Effector CD8-positive, alpha-beta T cell (primary cell): ENCODE data around the gene ZW10.

Experiments
- DNase-seq: peaks from one replicate; lab custom pipeline; 2025; lab: John Stamatoyannopoulos, UW

The ZW10 gene

GRCh38 chr11:113698515-113698914, 75.0 kb downstream of the ZW10 start:
- DNase-seq, result no peak

- no peak for DNase-seq
Observed at GRCh38 chr11:113697756-113698407, 75.6 kb downstream of the ZW10 start.

GRCh38 chr11:113697111-113697510, 76.4 kb downstream of the ZW10 start:
- no peak for DNase-seq

GRCh38 chr11:113695207-113695606, 78.3 kb downstream of the ZW10 start:
- DNase-seq, result no peak

GRCh38 chr11:113694390-113694789, 79.1 kb downstream of the ZW10 start:
- no peak for DNase-seq

- DNase-seq, result no peak
Observed at GRCh38 chr11:113693030-113693429, 80.5 kb downstream of the ZW10 start.

- no peak for DNase-seq
Observed at GRCh38 chr11:113690619-113691569, 82.6 kb downstream of the ZW10 start.

- DNase-seq, result no peak
Observed at GRCh38 chr11:113689768-113690618, 83.5 kb downstream of the ZW10 start.

- no peak for DNase-seq
Observed at GRCh38 chr11:113685654-113686359, 87.7 kb downstream of the ZW10 start.

- no peak for DNase-seq
Observed at GRCh38 chr11:113684496-113684895, 89.0 kb downstream of the ZW10 start.

GRCh38 chr11:113683481-113684046, 89.9 kb downstream of the ZW10 start:
- DNase-seq, result no peak
